OCI-LY3 (cell line): ENCODE measurements around the gene MAMLD1.

Experiments
- CTCF ChIP-seq: fragments of 200-600, 300-600 bp; sonication (generic); IDR thresholded peaks from 2 replicates; pipeline ENCODE4 v1.5.1; 2014; ENCODE audit warnings: antibody characterized with exemption, low read length, low read depth
- EZH2phosphoT487 ChIP-seq: fragments of 200-600 bp; shearing (Covaris generic); IDR thresholded peaks from 2 replicates; pipeline ENCODE4 v1.6.1; 2018; ENCODE audit warnings: antibody characterized with exemption, mixed run types, low read depth

DNA sequence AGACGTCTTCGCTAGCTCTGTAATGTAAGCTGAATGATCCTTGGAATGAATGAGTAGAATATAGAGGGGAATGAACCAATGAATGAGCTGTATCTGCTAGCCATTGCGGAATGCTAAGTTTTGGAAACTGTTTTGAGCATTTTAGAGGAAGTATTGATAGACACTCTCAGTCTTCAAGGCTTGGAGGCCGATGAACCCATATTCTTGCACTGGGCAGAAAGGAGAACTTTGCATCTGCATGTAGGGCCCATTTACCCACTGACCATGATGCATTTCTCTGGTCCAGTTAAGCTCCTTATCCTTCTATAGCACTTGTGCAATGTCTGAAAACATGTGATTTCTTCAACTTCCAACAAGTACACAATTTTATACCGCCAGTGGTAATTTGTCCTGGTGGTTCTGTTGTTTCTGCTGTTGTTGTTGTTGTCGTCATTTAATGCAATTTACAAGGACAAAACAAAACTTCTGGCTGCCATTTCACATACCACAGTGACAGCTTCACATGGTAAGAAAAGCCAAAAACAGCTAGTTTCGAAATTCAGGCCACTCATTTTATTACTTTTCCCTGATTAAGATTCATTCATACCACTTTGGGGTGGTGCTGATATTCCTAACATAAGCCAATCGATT lies 120.4 kb downstream of the MAMLD1 start:
- TF ChIP-seq CTCF (no peak), EZH2phosphoT487 (no peak)
